GM12878 (cell line): Measurements from ENCODE around the gene CCDC107.

Experiments
- BRCA1 ChIP-seq: IDR thresholded peaks from 2 replicates; pipeline ENCODE4 v1.6.1; 2011; ENCODE audit warnings: low read depth, low read length, improper control_type of control experiment
- MXI1 ChIP-seq: fragments of 150-350 bp; IDR thresholded peaks from 2 replicates; pipeline ENCODE4 v1.6.1; 2011; ENCODE audit warnings: low read depth, mild to moderate bottlenecking, inconsistent platforms, low read length, improper control_type of control experiment
- MYB ChIP-seq: fragments of 150-350 bp; IDR thresholded peaks from 2 replicates; pipeline ENCODE4 v1.6.1; 2014; ENCODE audit warnings: mild to moderate bottlenecking, low read depth, low read length, borderline replicate concordance
- SIX5 ChIP-seq: IDR thresholded peaks from 2 replicates; pipeline ENCODE4 v1.6.1; 2011; ENCODE audit warnings: mild to moderate bottlenecking, low read depth, low read length, moderate library complexity; ENCODE audit not compliant: severe bottlenecking
- ZNF274 ChIP-seq: IDR thresholded peaks from one replicate; pipeline ENCODE4 v1.8.0; 2011; ENCODE audit not compliant: insufficient read length, insufficient read depth
- TF ChIP-seq, protein P1 (sequence below): IDR thresholded peaks from 2 replicates; pipeline ENCODE4 v1.6.1; 2011; ENCODE audit warnings: low read depth, low read length, improper control_type of control experiment, borderline replicate concordance
- TF ChIP-seq, protein P2 (sequence below), 3 experiments: IDR thresholded peaks in 2 of 3; conservative IDR thresholded peaks in 1 of 3; 2 replicates each; pipeline ENCODE4 v1.5.1; 2011; ENCODE audit warnings: low read depth in 3 of 3, low read length in 3 of 3, mild to moderate bottlenecking in 3 of 3, control low read depth in 2 of 3, moderate library complexity in 2 of 3, inconsistent platforms in 1 of 3, mixed read lengths in 1 of 3; ENCODE audit not compliant: control insufficient read depth in 2 of 3, insufficient read depth in 1 of 3; ENCODE audit errors: extremely low read depth in 1 of 3

- TF ChIP-seq BRCA1 (no peak), ZNF274 (no peak), SIX5 (no peak), MXI1 (no peak; the same call in 1 of the 2 replicates), MYB (no peak)
- TF ChIP-seq, protein P1, sequence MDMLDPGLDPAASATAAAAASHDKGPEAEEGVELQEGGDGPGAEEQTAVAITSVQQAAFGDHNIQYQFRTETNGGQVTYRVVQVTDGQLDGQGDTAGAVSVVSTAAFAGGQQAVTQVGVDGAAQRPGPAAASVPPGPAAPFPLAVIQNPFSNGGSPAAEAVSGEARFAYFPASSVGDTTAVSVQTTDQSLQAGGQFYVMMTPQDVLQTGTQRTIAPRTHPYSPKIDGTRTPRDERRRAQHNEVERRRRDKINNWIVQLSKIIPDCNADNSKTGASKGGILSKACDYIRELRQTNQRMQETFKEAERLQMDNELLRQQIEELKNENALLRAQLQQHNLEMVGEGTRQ, result no peak
- TF ChIP-seq, protein P2, sequence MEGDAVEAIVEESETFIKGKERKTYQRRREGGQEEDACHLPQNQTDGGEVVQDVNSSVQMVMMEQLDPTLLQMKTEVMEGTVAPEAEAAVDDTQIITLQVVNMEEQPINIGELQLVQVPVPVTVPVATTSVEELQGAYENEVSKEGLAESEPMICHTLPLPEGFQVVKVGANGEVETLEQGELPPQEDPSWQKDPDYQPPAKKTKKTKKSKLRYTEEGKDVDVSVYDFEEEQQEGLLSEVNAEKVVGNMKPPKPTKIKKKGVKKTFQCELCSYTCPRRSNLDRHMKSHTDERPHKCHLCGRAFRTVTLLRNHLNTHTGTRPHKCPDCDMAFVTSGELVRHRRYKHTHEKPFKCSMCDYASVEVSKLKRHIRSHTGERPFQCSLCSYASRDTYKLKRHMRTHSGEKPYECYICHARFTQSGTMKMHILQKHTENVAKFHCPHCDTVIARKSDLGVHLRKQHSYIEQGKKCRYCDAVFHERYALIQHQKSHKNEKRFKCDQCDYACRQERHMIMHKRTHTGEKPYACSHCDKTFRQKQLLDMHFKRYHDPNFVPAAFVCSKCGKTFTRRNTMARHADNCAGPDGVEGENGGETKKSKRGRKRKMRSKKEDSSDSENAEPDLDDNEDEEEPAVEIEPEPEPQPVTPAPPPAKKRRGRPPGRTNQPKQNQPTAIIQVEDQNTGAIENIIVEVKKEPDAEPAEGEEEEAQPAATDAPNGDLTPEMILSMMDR (IDR thresholded peaks at IDR 0.05 in 2 of 3, conservative IDR thresholded peaks at IDR 0.05 in 1 of 3; ENCODE audit: control insufficient read depth in 2 of 3, extremely low read depth in 1 of 3, insufficient read depth in 1 of 3, low read depth in 3 of 3, low read length in 3 of 3), result peak; percentile 47 to 76 (median 64)
Measured at GRCh38 chr9:35658137-35658967, at the start of gene CCDC107.
